Suprapubic skin (tissue), 3 donors: ENCODE measurements around the gene CTNND2.

Source experiments
- CTCF ChIP-seq, 2 donors: fragments of 200-600 bp in 1 of 2; fragments of 450-650 bp in 1 of 2; sonication (generic) in 1 of 2; IDR thresholded peaks; one replicate each; pipeline ENCODE4 v1.5.1; 2016 to 2019; ENCODE audit warnings: antibody characterized with exemption in 2 of 2, mild to moderate bottlenecking in 1 of 2, moderate library complexity in 1 of 2
- POLR2A ChIP-seq, 2 donors: fragments of 450-650 bp; IDR thresholded peaks; one replicate each; pipeline ENCODE4 v1.6.1; 2017; ENCODE audit warnings: antibody characterized with exemption in 2 of 2, mild to moderate bottlenecking in 2 of 2, moderate library complexity in 2 of 2

DNA sequence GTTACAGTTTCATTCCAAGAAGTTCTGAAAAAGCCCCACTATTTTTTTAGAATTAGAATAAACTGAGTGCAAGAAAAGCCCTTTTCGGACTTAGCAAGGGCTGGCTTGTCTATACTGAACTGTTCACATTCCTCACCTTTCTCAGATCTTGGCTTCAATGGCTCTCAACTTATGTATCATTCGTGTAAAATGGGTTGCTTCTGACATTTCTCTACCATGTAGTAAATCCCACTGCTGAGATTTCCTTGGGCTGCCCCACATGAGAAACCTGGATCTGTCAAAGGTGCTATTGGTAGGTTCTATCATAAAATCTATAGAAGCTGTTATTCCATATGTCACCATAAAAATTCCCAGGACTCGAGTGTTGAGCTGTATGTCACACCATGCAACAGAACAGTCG, 454.3 kb downstream of the CTNND2 start:
- TF ChIP-seq POLR2A (IDR thresholded peaks at IDR 0.05) (no peak), CTCF (IDR thresholded peaks at IDR 0.05) (no peak)
